Mucosa of descending colon (tissue), 3 donors: ENCODE results near the gene VPS33A. TPM values are rescaled to one million over a fixed set of nuclear protein-coding genes. Genes with fewer than 3 reads are reported as not detected.

ENCODE experiments used
- ATAC-seq: fragments of 200-7000 bp; cut with Tn5 transposase; one replicate; pipeline ENCODE4 v1.9.1; 2020; ENCODE audit warnings: mild to moderate bottlenecking, moderate library complexity
- DNase-seq, 3 donors: peaks; one replicate each; pipeline ENCODE4 v3.0.0-alpha.2; 2020
- H3K36me3 ChIP-seq: fragments of 200-600 bp; one replicate; pipeline ENCODE4 v1.8.0; 2021; ENCODE audit warnings: low read depth, mild to moderate bottlenecking
- H3K4me1 ChIP-seq: fragments of 200-600 bp; one replicate; pipeline ENCODE4 v1.8.0; 2021; ENCODE audit warnings: low read depth, mild to moderate bottlenecking
- H3K4me3 ChIP-seq: fragments of 200-600 bp; one replicate; pipeline ENCODE4 v1.8.0; 2021; ENCODE audit warnings: mild to moderate bottlenecking
- H3K9me3 ChIP-seq: fragments of 200-600 bp; one replicate; pipeline ENCODE4 v1.8.0; 2021; ENCODE audit warnings: mild to moderate bottlenecking
- intact Hi-C, 2 donors: fragments of 100-400 bp; cut with DNase I in 1 of 2; cut with micrococcal nuclease in 1 of 2; formaldehyde crosslinking; loops; one replicate each; pipeline versions ENCODE4 v1.11.0 to v1.11.1; 2022; cut with DNase I, micrococcal nuclease
- total RNA-seq, 3 donors: library from RNA; stranded (reverse); fragmentation: NEBNext Ultra II Directional in 2 of 3; extraction: Animal tissue kit (Norgen Biotek cat#: 25700) in 2 of 3; gene quantifications; one replicate each; pipeline versions ENCODE4 v1.2.1 to v1.2.4, GENCODE V29; 2021 to 2023
- TF ChIP-seq, protein P1 (sequence below): fragments of 200-600 bp; IDR thresholded peaks from one replicate; pipeline ENCODE4 v1.8.0; 2022; ENCODE audit warnings: antibody characterized with exemption, mild to moderate bottlenecking
- donor health status: DM: no; HTN: no; CAD: no; lungs with moderate emphysema.
- donor health status: DM: no; HTN: no; CAD: no.
- donor health status: DM: no; HTN: yes; CAD: no.

The VPS33A gene
- total RNA-seq, 3 donors from 2014 or later: 19.5 to 22.8 (median 22.4) TPM

DNA sequence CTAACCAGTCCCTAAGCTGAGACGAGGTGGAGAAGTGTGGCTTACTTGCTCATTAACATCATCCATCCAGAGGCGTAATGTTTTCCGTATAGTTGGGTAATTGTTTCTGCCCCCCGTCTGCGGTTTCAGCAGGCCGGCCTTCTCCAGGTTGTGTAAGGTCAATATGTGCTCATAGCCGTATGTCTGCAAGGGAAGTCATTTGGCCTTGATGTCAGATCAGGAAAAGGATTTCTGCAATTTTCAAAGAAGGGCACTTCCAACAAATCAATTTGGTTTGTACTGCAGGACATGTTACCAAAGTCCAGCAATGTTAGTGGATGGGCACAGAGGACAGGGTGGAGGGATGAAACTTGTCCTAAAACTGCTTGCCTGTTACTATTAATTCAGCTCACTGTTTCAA is 30.6 kb downstream of the VPS33A start:
- no peak overlapping the region for H3K4me3 ChIP-seq
- intact Hi-C loops: no loop called here
- no peak for DNase-seq
- no peaks in the 10 kb centered on the region for H3K4me1 ChIP-seq
- TF ChIP-seq, protein P1, sequence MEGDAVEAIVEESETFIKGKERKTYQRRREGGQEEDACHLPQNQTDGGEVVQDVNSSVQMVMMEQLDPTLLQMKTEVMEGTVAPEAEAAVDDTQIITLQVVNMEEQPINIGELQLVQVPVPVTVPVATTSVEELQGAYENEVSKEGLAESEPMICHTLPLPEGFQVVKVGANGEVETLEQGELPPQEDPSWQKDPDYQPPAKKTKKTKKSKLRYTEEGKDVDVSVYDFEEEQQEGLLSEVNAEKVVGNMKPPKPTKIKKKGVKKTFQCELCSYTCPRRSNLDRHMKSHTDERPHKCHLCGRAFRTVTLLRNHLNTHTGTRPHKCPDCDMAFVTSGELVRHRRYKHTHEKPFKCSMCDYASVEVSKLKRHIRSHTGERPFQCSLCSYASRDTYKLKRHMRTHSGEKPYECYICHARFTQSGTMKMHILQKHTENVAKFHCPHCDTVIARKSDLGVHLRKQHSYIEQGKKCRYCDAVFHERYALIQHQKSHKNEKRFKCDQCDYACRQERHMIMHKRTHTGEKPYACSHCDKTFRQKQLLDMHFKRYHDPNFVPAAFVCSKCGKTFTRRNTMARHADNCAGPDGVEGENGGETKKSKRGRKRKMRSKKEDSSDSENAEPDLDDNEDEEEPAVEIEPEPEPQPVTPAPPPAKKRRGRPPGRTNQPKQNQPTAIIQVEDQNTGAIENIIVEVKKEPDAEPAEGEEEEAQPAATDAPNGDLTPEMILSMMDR: no peak
- peaks cover 5% of the 10 kb centered on the region for H3K36me3 ChIP-seq
- no peaks in the 10 kb centered on the region for H3K9me3 ChIP-seq
- no peak for ATAC-seq

DNA sequence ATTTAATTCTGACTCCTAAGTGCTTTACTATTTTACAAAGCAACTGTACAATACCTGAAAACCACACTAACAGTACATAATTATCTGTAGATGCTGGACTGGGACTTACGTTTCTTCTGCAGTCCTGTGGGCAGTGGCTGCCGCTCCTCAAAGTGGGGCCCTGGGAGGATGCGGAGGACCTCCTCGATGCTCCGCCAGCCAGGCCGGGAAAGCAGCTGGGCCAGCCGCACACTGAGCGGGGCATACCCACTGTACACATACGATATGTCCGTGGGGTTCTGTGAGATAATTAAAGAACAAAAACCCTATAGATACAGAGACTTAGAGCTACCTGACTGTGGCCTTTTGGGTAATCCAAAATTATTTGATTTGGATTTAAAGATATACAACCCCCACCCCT is 33.6 kb downstream of the VPS33A start:
- ATAC-seq (no peak), DNase-seq (no peak)
- Histone ChIP-seq H3K36me3 (peaks cover 5% of the 10 kb centered on the region), H3K4me3 (no peak overlapping the region), H3K4me1 (no peaks in the 10 kb centered on the region), H3K9me3 (no peaks in the 10 kb centered on the region)
- TF ChIP-seq, protein P1: no peak
- intact Hi-C loops: no loop called here

DNA sequence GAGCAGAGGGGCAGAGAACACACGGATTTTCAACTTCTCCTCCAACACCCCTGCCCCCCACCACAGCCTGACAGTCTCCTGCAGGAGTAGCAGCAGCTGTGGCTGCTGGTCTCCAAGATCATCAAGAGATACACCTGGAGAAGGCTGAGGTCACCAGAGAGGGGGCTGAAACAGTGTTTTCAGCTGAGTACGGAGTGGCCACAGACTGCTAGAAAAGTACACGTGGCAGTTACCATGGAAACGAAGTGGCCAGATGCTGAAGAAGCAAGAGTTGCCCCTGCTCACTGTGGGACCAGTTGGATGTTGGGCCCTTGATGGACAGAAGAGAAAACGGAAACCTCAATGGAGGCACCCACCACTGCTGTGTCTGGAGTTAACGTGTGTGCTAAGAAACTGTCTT is 35.5 kb downstream of the VPS33A start:
- no peak overlapping the region for H3K4me3 ChIP-seq
- ATAC-seq (no peak), DNase-seq (no peak)
- no peaks in the 10 kb centered on the region for H3K9me3 ChIP-seq
- H3K36me3 ChIP-seq: peaks cover 5% of the 10 kb centered on the region
- TF ChIP-seq, protein P1: no peak
- peaks cover 6% of the 10 kb centered on the region for H3K4me1 ChIP-seq
- intact Hi-C loops: no loop called here

DNA sequence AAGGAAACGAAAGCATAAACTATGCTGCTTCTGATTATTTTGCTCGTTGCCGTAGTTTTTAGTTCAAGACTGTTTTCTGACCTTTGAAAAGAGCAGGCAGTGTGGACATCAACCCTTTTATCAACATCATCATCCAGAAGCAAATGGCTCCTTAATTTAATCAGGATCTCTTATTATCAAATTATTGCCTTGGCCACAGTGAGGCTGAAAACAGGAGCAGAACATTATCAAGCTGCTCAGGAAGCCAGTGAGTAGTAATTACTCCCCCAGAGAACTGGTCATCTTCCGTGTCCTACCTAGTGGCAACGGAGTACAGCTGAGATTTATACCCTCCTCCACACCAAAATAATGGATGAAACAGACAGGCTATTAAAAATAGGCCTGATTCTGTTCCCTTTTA is 38.2 kb downstream of the VPS33A start:
- Histone ChIP-seq H3K9me3 (no peaks in the 10 kb centered on the region), H3K4me1 (peaks cover 16% of the 10 kb centered on the region), H3K36me3 (peaks cover 5% of the 10 kb centered on the region), H3K4me3 (no peak overlapping the region)
- DNase-seq (no peak), ATAC-seq (no peak)
- intact Hi-C loops: no loop called here
- TF ChIP-seq, protein P1: no peak

DNA sequence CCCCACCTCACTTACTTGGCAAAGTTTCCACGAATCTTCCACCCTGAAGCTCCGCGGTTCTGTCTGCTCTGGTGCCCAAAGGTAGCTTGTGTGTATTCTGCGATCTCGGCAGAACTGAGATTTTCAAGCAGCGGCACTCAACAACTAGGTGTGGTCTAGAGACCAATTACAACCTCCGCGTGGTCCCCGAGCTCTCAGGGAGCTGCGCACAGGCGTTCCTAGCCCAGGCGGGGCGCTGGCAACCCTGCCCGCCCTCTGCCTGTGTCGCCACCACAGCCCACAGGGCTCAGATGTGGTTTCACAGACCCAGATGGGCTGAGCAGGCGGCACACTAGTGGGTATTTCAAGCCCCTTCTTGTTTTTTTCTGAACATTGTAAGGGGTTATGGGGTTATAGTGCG is 39.0 kb downstream of the VPS33A start:
- H3K36me3 ChIP-seq: peaks cover 5% of the 10 kb centered on the region
- intact Hi-C loops: no loop called here
- DNase-seq: peak in 2 of 3 donors; percentile 34 to 60
- TF ChIP-seq, protein P1: no peak
- H3K4me3 ChIP-seq: no peak overlapping the region
- H3K9me3 ChIP-seq: no peaks in the 10 kb centered on the region
- no peak for ATAC-seq
- H3K4me1 ChIP-seq: peaks cover 16% of the 10 kb centered on the region
